HUES6 (cell line): ENCODE measurements around the gene LZTS2.

Experiments used
- H3K27ac ChIP-seq: 2 replicates; pipeline ENCODE4 v1.7.0; 2013; ENCODE audit warnings: low read depth, mild to moderate bottlenecking, low read length, inconsistent platforms
- H3K27me3 ChIP-seq: 2 replicates; pipeline ENCODE4 v1.6.1; 2013; ENCODE audit warnings: low read length; ENCODE audit not compliant: control insufficient read depth, insufficient read depth
- H3K36me3 ChIP-seq: 2 replicates; pipeline ENCODE4 v1.6.1; 2013; ENCODE audit warnings: low read length; ENCODE audit not compliant: control insufficient read depth, insufficient read depth
- H3K4me1 ChIP-seq: 2 replicates; pipeline ENCODE4 v1.6.1; 2013; ENCODE audit warnings: low read length; ENCODE audit not compliant: control insufficient read depth, insufficient read depth
- H3K4me3 ChIP-seq: 2 replicates; pipeline ENCODE4 v1.5.1; 2013; ENCODE audit warnings: low read depth, low read length
- H3K9ac ChIP-seq: one replicate; pipeline ENCODE4 v1.6.1; 2013; ENCODE audit warnings: mild to moderate bottlenecking, low read length
- H3K9me3 ChIP-seq: 2 replicates; pipeline ENCODE4 v1.6.1; 2013; ENCODE audit warnings: low read depth, low read length; ENCODE audit not compliant: control insufficient read depth, insufficient read depth

The LZTS2 gene

DNA sequence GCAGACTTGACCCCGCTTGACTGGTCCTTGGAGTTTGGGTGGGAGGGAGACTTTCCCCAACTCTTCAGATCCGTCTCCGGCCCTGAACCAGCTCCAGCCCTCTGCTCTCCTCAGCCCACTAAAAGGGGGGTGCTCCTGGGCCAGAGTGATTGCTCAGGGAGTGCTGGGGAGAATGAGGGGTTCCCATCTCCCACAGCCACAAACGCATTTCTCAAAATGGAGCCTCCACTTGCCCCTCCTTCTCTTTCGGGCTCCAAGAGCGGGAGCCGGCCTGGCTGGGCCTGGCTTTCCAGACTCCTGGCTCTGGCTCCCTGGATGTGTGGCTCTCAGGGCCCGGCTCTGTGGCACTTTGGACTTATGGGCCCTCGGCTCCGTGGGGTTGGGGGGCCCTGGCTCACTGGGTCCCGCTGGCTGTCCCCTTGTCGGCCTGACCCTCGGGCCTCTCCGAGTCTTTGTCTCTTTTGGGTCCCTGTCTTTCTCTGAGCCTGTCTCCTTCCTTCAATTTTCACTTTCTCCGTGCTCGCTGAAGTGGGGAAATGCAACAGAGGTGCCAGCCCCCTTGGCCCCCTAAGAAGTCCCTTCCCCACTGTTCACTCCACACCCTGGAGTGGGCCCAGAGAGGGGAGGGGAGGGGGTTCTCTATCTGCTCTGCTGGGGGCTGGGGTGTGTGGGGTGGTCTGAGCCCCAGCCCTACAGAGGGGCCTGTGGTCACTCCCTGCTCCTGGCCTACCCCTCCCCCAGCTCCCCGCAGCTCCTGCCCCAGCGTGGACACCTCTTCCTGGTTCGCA, 713 bp downstream of the LZTS2 start:
- H3K4me1 ChIP-seq, result peaks cover 26% of the 10 kb centered on the region
- H3K27me3 ChIP-seq, result no peaks in the 10 kb centered on the region
- no peaks in the 10 kb centered on the region for H3K9me3 ChIP-seq
- H3K9ac ChIP-seq, result peak overlapping the region; percentile 83
- H3K4me3 ChIP-seq, result peak overlapping the region; percentile 65
- H3K27ac ChIP-seq, result peak overlapping the region; percentile 85
- peaks cover 31% of the 10 kb centered on the region for H3K36me3 ChIP-seq

GRCh38 chr10:101000915-101001658, 1.5 kb downstream of the LZTS2 start:
- H3K4me1 ChIP-seq, result peaks cover 26% of the 10 kb centered on the region
- peaks cover 38% of the 10 kb centered on the region for H3K36me3 ChIP-seq
- H3K4me3 ChIP-seq, result peak overlapping the region; percentile 65
- no peak overlapping the region for H3K27ac ChIP-seq
- H3K9ac ChIP-seq, result peak overlapping the region; percentile 83
- H3K27me3 ChIP-seq, result no peaks in the 10 kb centered on the region
- no peaks in the 10 kb centered on the region for H3K9me3 ChIP-seq

DNA sequence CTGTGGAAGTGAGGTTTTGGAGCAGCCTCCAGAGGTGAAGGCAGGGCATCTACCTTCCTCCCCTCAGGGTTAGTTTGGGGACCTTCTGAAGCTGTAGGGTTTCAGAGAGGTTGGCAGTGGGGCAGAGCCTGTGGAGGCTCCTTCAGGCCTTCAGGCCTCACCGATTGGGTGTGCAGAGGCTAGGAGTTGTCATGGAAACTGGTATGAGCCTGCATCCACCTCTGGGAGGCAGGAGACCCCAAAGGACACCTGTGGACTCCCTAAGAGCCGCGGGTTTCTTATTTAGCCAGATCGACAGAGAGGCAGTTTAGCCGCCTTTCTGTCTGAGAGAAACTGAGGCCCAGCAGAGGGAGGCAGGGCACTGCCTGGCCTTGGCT, 2.0 kb downstream of the LZTS2 start:
- H3K9ac ChIP-seq, result no peak overlapping the region
- peaks cover 42% of the 10 kb centered on the region for H3K36me3 ChIP-seq
- H3K27ac ChIP-seq, result no peak overlapping the region
- H3K4me3 ChIP-seq, result peak overlapping the region; percentile 65; the same call in 1 of the 2 replicates
- H3K4me1 ChIP-seq, result peaks cover 20% of the 10 kb centered on the region
- H3K9me3 ChIP-seq, result no peaks in the 10 kb centered on the region
- no peaks in the 10 kb centered on the region for H3K27me3 ChIP-seq

GRCh38 chr10:101002456-101002855, 2.8 kb downstream of the LZTS2 start:
- no peak overlapping the region for H3K9ac ChIP-seq
- no peak overlapping the region for H3K27ac ChIP-seq
- no peak overlapping the region for H3K4me3 ChIP-seq
- H3K36me3 ChIP-seq, result peaks cover 49% of the 10 kb centered on the region
- H3K27me3 ChIP-seq, result no peaks in the 10 kb centered on the region
- no peaks in the 10 kb centered on the region for H3K9me3 ChIP-seq
- peaks cover 20% of the 10 kb centered on the region for H3K4me1 ChIP-seq

DNA sequence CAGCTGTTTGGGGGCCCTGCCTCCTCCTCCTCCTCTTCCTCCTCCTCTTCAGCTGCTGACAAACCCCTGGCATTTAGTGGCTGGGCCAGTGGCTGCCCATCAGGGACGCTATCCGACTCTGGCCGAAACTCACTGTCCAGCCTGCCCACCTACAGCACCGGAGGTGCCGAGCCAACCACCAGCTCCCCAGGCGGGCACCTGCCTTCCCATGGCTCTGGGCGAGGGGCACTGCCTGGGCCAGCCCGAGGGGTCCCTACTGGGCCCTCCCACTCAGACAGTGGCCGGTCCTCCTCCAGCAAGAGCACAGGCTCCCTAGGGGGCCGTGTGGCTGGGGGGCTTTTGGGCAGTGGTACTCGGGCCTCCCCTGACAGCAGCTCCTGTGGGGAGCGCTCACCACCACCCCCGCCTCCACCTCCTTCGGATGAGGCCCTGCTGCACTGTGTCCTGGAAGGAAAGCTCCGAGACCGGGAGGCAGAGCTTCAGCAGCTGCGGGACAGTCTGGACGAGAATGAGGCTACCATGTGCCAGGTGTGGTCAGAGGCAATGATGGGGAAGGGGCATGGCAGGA, 4.1 kb downstream of the LZTS2 start:
- Histone ChIP-seq H3K27me3 (no peaks in the 10 kb centered on the region), H3K27ac (no peak overlapping the region), H3K4me1 (peaks cover 24% of the 10 kb centered on the region), H3K4me3 (no peak overlapping the region), H3K9ac (no peak overlapping the region), H3K36me3 (peaks cover 50% of the 10 kb centered on the region), H3K9me3 (no peaks in the 10 kb centered on the region)

GRCh38 chr10:101005361-101005760, 5.8 kb downstream of the LZTS2 start:
- no peaks in the 10 kb centered on the region for H3K9me3 ChIP-seq
- H3K4me1 ChIP-seq, result peaks cover 22% of the 10 kb centered on the region
- peaks cover 50% of the 10 kb centered on the region for H3K36me3 ChIP-seq
- H3K27me3 ChIP-seq, result no peaks in the 10 kb centered on the region
- no peak overlapping the region for H3K4me3 ChIP-seq
- no peak overlapping the region for H3K9ac ChIP-seq
- H3K27ac ChIP-seq, result no peak overlapping the region

GRCh38 chr10:101005869-101006567, 6.4 kb downstream of the LZTS2 start:
- no peak overlapping the region for H3K9ac ChIP-seq
- peaks cover 50% of the 10 kb centered on the region for H3K36me3 ChIP-seq
- H3K4me1 ChIP-seq, result peaks cover 16% of the 10 kb centered on the region
- H3K27ac ChIP-seq, result no peak overlapping the region
- H3K9me3 ChIP-seq, result no peaks in the 10 kb centered on the region
- no peaks in the 10 kb centered on the region for H3K27me3 ChIP-seq
- H3K4me3 ChIP-seq, result no peak overlapping the region

GRCh38 chr10:101006593-101007098, 7.0 kb downstream of the LZTS2 start:
- no peak overlapping the region for H3K9ac ChIP-seq
- H3K4me1 ChIP-seq, result peaks cover 12% of the 10 kb centered on the region
- H3K9me3 ChIP-seq, result no peaks in the 10 kb centered on the region

DNA sequence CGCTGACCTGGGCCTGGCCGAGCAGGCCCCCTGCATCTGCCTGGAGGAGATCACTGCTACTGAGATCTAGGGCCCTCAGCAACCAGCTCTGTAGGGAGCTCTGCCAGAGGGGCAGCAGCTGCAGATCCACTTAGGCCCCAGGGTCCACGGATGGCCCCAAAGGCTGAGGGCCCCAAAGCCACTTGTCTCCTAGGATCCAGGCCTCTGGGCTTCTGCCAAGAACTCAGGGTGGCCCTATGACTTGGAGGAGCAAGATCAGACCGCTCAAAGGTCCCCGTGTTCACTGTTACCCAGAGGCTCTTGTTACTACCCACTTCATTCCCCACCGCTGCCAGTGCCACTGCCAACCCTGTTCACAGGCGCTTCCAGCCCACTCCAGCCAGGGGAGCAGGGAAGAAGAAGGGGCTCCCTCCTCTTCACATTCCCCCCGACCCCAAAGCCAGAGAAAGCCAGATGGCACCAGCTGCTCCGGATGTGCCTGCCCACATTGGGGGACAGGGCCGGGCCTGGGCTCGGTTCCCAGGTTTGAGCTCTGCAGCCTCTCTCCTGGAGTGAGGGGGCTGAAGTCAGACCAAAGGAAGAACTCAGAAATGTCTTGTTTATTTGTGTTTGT, 7.6 kb downstream of the LZTS2 start:
- no peak overlapping the region for H3K27ac ChIP-seq
- no peak overlapping the region for H3K4me3 ChIP-seq
- no peaks in the 10 kb centered on the region for H3K27me3 ChIP-seq
- H3K9ac ChIP-seq, result no peak overlapping the region
- H3K9me3 ChIP-seq, result no peaks in the 10 kb centered on the region
- H3K4me1 ChIP-seq, result peaks cover 18% of the 10 kb centered on the region
- peaks cover 50% of the 10 kb centered on the region for H3K36me3 ChIP-seq

More at GRCh38 chr10:101006593-101007098, 7.0 kb downstream of the LZTS2 start:
- Histone ChIP-seq H3K27ac (no peak overlapping the region), H3K27me3 (no peaks in the 10 kb centered on the region), H3K4me3 (no peak overlapping the region), H3K36me3 (peaks cover 50% of the 10 kb centered on the region)
